Measurements from ENCODE around the gene KIF1A.
A peak's percentile ranks its signal among the peaks of the same experiment; 100 is the strongest.
"Not testable (repeated sequence)": the region's sequence is repeated elsewhere in the genome, so short reads cannot be mapped to it uniquely, and the experiment has no call there.

KIF1A gene

DNA sequence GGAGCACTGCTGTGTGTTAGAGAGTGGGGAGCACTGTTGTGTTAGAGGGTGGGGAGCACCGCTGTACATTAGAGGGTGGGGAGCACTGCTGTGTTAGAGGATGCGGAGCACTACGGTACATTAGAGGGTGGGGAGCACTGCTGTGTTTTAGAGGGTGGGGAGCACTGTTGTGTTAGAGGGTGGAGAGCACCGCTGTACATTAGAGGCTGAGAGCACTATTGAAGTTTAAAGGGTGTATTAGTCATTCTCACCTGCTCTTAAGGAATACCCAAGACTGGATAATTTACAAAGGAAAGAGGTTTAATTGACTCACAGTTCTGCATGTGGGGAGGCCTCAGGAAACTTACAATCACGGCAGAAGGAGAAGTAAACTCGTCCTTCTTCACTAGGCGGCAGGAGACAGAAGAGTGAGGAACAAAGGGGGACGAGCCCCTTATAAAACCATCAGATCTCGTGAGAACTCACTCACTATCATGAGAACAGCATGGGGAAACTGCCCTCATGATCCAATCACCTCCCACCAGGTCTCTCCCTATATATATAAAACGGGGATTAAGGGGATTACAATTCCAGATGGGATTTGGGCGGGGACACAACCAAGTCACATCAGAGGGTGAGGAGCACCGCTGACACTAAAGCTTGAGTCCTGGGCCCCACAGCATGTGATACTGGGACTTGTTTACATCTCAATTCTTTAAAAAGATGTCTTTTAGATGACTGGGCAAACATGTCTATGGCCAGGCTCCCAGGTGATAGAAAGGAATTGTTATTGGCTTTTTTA, 29.1 kb upstream of the KIF1A start:
- DNase-seq = no peak

DNA sequence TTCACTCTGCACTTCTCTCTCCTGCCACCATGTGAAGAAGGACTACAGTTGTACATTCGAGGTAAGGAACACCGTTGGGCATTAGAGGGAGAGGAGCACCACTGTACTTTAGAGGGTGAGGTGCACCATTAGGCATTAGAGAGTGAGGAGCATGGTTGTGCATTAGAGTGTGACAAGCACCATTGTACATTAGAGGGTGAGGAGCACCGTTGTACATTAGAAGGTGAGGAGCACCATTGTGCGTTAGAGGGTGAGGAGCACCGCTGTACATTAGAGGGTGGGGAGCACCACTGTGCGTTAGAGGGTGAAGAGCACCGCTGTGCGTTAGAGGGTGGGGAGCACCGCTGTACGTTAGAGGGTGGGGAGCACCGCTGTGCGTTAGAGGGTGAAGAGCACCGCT, 27.8 kb upstream of the KIF1A start:
- DNase-seq = no peak

- no peak for DNase-seq
These were observed 27.0 kb upstream of the KIF1A start for GRCh38 chr2:240846873-240847595.

- DNase-seq = not testable (repeated sequence)
These were observed 26.3 kb upstream of the KIF1A start for GRCh38 chr2:240846309-240846708.

- DNase-seq = peak; percentile 59 to 74 (median 65)
These were observed 20.5 kb upstream of the KIF1A start for GRCh38 chr2:240840435-240841060.

GRCh38 chr2:240839152-240840143, 19.4 kb upstream of the KIF1A start:
- DNase-seq = no peak

DNA sequence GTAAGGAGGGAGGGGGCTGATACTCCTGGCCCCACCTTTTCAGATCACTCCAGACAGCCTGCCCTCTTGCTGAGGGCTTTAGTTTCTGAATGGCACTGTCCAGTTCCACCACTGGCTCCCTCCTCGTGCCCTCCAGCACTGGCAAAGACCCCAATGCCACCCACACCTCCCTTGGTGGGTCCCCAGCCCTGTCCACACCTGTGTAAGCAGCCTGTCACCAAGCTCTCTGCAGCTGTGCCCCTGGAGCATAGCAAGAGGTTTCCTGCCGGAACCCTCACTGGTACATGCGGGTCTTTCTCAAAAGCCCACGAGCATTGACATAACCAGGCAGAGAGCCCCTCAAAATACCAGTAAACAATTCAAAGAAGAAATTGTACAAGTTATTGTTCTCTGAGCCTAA, 17.6 kb upstream of the KIF1A start:
- no peak for DNase-seq

GRCh38 chr2:240836781-240837467, 16.9 kb upstream of the KIF1A start:
- no peak for DNase-seq

- no peak for DNase-seq
These were observed 15.5 kb upstream of the KIF1A start for GRCh38 chr2:240835528-240835927.

DNA sequence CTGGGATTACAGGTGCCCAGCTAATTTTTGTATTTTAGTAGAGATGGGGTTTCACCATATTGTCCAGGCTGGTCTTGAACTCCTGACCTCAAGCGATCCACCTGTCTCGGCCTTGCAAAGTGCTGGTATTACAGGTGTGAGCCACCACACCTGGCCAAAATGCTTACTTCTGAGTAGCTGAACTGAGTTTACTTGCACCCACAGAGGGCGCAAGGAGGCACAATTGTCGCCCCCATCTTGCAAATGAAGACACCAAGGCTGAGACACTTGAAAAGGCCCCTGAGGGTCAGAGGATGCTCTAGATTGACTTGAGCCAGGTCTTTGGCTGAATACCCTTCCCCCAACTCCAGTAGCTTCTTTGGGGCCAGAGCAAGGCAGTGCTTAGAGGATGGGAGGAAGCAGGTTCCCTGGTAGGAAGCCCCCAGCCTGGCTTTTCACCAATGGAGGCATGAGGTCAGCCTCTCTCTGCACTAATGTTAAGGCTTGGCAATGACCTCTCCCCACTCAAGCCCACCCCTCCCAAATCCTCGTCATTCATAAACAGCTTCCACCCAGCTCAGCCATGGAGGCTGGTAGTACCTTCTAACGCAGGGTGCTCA, 14.5 kb upstream of the KIF1A start:
- DNase-seq = no peak

GRCh38 chr2:240833724-240834285, 13.8 kb upstream of the KIF1A start:
- no peak for DNase-seq

DNA sequence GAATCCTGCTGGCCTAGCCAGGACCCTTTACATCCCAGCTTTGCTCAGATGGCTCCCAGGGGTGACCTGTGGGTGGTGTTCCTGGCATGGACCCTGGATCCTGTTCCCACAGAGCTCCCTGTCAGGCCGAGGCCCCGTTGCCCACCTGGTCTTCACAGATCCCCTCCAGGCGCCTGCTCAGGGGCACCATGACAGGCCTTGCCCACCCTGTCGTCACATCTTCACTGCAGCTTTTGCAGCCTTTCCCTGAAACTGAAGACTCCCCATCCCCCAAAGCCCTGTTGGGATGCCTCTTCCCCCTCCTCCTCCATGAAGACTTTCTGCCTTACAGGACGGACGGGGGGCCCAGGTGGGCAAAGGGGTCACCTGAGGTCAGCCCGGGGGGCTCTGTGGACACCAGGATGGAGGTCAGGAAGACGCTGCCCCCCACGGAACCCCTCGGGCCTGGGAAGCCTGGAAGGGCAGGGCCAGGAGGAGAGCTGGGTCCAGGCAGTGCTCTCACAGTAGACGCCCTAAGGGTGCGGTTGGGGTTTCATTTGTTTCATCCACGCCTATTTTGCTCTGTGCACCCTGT, 13.0 kb upstream of the KIF1A start:
- no peak for DNase-seq

- DNase-seq = peak; percentile 84 to 93 (median 90)
These were observed 12.2 kb upstream of the KIF1A start for GRCh38 chr2:240832205-240832727.

DNA sequence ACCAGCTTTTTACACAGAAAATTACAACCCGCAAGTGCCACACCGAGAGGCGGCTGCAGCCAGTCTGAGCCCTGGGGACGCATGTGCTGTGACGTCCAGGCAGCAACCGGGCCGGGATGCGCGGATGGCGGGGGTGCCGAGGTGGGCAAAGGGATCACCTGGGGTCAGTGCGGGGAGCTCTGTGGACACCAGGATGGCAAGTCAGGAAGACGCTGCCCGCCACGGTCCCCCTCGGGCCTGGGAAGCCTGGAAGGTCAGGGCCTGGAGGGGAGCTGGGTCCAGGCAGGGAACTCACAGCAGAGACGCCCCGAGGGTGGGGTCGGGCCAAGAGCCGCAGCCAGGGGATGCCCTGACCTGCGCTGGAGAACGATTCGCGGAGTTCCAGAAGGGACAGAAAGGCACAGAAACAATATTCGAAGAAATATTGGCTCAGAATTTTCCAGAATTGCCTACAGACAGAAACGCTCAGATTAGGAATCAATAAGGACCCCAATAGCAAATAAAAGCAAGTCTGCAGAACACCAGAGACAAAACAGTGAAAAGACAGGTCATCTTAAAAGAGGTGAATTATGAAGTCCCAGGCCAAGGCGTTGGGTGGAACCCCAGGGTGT, 11.7 kb upstream of the KIF1A start:
- DNase-seq = no peak

- no peak for DNase-seq
These were observed 5.5 kb upstream of the KIF1A start for GRCh38 chr2:240825476-240825875.

GRCh38 chr2:240823449-240824336, 3.7 kb upstream of the KIF1A start:
- DNase-seq = no peak

- no peak for DNase-seq
These were observed 2.3 kb upstream of the KIF1A start for GRCh38 chr2:240822280-240822847.

DNA sequence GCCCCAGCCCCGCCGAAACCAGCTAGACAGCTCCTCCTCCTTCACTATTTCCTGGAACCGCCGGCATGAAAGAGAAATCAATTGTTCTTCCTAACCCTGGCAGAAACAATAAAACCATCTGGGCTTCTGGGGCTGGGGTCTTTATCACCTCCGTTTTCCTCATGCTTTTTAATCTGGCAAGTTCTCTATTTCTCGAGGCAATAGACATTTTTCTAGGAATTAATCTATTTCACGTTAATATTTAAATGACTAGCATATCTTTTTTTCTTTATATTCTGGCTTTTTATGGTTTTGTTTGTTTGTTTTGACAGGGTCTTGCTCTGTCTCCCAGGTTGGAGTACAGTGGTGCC, 1.4 kb upstream of the KIF1A start:
- no peak for DNase-seq

Data from suppressor macrophage (primary cell).